Measurements from ENCODE around the gene FAM107B. TPM values are rescaled to one million over a fixed set of nuclear protein-coding genes. Genes with fewer than 3 reads are reported as not detected.

FAM107B gene
- total RNA-seq, 1 experiment from 2014 or later: 24.5 TPM

DNA sequence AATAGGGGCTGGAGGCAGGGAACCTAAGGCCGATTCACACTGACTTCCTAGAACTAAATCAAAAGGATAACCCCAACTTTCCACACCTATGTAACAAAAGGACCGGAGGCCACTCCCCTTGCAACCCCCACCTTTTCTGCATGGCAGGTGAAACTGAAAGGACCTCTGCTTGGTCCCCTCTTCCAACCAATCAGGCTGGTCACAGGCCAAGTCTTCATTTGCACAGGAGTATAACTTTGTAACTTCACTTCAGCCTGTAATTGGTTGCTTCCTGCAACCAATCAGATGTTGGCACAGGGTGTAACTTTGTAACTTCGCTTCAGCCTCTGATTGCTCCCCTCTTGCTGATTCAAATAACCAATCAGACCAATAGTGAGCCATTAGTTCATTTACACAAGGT is 190.0 kb downstream of the FAM107B start:
- Mint-ChIP-seq H3K27ac (peak overlapping the region in 2 of 3 experiments; percentile 59 to 92; a peak in 2 of 7 replicates), H3K36me3 (ENCODE audit: insufficient read depth in 1 of 3, low read depth in 3 of 3) (peaks cover 0 to 3% (median 2%) of the 10 kb centered on the region in 3 experiments; a peak in 3 of 7 replicates), H3K9me3 (no peaks in the 10 kb centered on the region), H3K4me1 (peaks cover 41 to 56% of the 10 kb centered on the region in 2 experiments), H3K4me3 (no peak overlapping the region), H3K27me3 (ENCODE audit: low read depth) (no peaks in the 10 kb centered on the region)
- Histone ChIP-seq H3K23me2 (ENCODE audit: insufficient read length, low read depth, low read length, poor library complexity, severe bottlenecking) (no peaks in the 10 kb centered on the region), H3K27me3 (ENCODE audit: insufficient read depth, low read length) (no peaks in the 10 kb centered on the region), H3K79me2 (ENCODE audit: insufficient read depth, low read length) (peaks cover 3% of the 10 kb centered on the region; the same call in 1 of the 2 replicates), H3K27ac (ENCODE audit: insufficient read length, low read depth, low read length) (no peak overlapping the region), H2AFZ (ENCODE audit: low read length) (no peak overlapping the region), H2BK12ac (ENCODE audit: insufficient read length, low read depth, low read length) (no peak overlapping the region), H4K20me1 (ENCODE audit: control insufficient read depth, insufficient read depth, insufficient read length) (no peaks in the 10 kb centered on the region), H4K5ac (ENCODE audit: insufficient read length, low read depth, low read length) (no peak overlapping the region), H3K18ac (ENCODE audit: insufficient read length, low read depth, low read length) (no peak overlapping the region), H4K8ac (replicated peaks; ENCODE audit: insufficient read length, low read depth, low read length) (no peak overlapping the region), H3K9ac (ENCODE audit: extremely low read depth, insufficient read length, low read length) (no peak overlapping the region), H3K4me1 (ENCODE audit: insufficient read depth, low read length) (peaks cover 9% of the 10 kb centered on the region), H3K4me2 (ENCODE audit: insufficient read depth, insufficient read length, low read length) (no peak overlapping the region), H2BK120ac (ENCODE audit: low read depth, low read length, poor library complexity, severe bottlenecking) (no peak overlapping the region), H2AK5ac (ENCODE audit: insufficient read length, low read length) (no peak overlapping the region), H3K4ac (ENCODE audit: low read depth, low read length) (no peak overlapping the region), H3T11ph (ENCODE audit: low read length) (no peak overlapping the region), H3K9me3 (ENCODE audit: control insufficient read depth, low read depth, low read length) (no peaks in the 10 kb centered on the region), H3K79me1 (ENCODE audit: insufficient read depth, low read depth, low read length, poor library complexity, severe bottlenecking) (no peaks in the 10 kb centered on the region), H3K56ac (ENCODE audit: insufficient read length, low read depth, low read length) (no peak overlapping the region), H3K23ac (ENCODE audit: insufficient read length, low read depth, low read length) (no peak overlapping the region), H2BK15ac (ENCODE audit: low read depth, low read length) (no peak overlapping the region), H2BK5ac (ENCODE audit: insufficient read length, low read length) (no peak overlapping the region), H3K14ac (ENCODE audit: insufficient read depth, low read length) (no peak overlapping the region), H4K91ac (ENCODE audit: insufficient read length, low read depth, low read length) (no peak overlapping the region), H2BK20ac (ENCODE audit: low read depth, low read length, poor library complexity, severe bottlenecking) (no peak overlapping the region)
- TF ChIP-seq, protein P1, sequence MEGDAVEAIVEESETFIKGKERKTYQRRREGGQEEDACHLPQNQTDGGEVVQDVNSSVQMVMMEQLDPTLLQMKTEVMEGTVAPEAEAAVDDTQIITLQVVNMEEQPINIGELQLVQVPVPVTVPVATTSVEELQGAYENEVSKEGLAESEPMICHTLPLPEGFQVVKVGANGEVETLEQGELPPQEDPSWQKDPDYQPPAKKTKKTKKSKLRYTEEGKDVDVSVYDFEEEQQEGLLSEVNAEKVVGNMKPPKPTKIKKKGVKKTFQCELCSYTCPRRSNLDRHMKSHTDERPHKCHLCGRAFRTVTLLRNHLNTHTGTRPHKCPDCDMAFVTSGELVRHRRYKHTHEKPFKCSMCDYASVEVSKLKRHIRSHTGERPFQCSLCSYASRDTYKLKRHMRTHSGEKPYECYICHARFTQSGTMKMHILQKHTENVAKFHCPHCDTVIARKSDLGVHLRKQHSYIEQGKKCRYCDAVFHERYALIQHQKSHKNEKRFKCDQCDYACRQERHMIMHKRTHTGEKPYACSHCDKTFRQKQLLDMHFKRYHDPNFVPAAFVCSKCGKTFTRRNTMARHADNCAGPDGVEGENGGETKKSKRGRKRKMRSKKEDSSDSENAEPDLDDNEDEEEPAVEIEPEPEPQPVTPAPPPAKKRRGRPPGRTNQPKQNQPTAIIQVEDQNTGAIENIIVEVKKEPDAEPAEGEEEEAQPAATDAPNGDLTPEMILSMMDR (conservative IDR thresholded peaks at IDR 0.05): no peak
- no CpG with 5 or more reads among the region's 3 CpGs for WGBS (ENCODE audit: extremely low coverage, insufficient read length, low lambda C conversion rate)
- DNase-seq: peak; percentile 18

Measured in H9 (cell line).